ENCODE results near the gene HIBCH. TPM values are rescaled to one million over a fixed set of nuclear protein-coding genes. Genes with fewer than 3 reads are reported as not detected.
"Not testable (repeated sequence)": the region's sequence is repeated elsewhere in the genome, so short reads cannot be mapped to it uniquely, and the experiment has no call there.

Gene HIBCH, protein sequence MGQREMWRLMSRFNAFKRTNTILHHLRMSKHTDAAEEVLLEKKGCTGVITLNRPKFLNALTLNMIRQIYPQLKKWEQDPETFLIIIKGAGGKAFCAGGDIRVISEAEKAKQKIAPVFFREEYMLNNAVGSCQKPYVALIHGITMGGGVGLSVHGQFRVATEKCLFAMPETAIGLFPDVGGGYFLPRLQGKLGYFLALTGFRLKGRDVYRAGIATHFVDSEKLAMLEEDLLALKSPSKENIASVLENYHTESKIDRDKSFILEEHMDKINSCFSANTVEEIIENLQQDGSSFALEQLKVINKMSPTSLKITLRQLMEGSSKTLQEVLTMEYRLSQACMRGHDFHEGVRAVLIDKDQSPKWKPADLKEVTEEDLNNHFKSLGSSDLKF
- polyA plus RNA-seq (2013, experiment 1 of 2; ENCODE audit: insufficient read length) = 14.1 TPM
- 13.1 TPM for polyA plus RNA-seq (2013, experiment 2 of 2; ENCODE audit: insufficient read length)

DNA sequence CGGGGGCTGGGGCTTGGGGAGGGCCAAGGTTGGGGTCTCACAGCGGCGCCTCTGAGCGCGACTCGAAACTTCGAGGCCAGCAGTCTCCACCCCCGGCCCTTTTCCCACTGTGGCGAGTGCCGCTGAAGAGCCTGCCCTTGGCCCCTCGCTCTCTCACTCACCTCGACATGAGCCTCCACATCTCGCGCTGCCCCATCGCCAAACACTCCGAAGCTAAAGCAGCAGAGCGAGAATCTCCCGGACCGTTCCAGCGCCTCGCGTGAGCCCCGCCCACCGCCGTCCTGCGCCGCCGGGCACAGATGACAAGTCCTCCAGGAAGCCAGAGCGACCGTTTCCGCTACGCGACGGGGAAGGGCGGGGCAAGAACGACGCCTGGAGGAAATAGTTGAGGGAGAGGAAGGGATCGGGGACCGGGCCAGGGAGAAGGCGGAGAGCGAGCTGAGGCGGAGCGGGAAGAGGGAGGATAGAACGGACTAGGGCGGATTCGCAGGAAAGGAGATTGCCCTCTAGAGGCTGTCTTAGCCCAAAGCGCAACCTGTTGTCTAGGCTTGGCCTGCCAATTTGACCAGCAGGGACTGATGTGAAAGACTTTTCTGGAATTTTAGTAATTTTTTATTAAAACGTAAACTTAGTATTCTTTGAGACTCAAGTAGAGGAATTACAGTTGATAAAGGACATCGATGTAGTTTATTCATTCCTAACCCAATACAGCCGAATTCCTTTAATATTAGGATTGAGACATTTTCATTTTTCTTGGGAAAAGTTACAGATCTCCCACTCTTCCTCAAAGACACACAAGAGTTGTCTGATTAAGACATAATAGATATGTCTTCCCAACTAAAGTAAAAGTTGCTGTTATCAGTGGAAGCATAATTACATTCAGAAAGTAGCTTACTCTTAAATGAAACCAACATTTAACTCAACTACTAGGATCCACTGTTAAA, at the start of gene HIBCH:
HIBCH (minus strand) TSS at position 272 of the 944 bp plus-strand sequence; CDS start at position 196, 76 bp downstream.
- peak; percentile 100 for DNase-seq

DNA sequence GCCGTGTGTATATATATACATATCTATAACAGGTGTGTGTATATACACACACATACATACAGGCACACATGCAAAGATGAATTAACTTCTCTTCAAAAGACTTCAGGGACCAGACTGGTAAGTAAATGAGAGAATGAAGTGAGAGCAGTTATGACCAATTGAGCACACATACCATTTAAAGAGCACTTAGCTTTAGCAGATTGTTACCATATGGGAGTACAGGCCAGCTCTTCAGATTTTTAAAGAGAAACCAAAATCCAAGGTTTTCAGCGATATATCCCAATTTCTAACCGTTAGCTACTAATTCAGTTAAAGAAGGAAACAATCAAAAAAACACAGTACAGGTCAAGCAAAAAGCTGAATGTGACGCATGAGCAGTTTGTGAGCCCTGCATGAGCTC, 47.5 kb upstream of the HIBCH start:
- DNase-seq = no peak

DNA sequence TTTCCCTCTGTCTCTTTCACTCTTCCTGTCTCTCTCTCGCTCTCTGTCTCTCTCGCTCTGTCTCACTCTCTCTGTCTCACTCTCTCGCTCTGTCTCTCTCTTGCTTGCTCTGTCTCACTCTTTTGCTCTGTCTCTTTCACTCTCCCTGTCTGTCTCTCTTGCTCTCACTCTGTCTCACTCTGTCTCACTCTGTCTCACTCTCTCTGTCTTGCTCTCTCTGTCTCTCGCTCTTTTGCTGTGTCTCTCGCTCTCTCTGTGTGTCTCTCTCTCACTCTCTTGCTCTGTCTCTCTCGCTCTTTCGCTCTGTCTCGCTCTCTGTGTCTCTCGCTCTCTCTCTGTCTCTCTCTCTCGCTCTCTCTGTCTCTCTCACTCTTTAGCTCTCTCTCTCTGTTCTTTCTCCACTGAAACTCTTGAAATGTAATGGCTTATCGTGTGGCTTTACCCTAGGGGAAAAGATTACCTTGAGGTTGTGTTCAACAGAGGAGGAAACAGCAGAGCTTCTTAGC, 46.7 kb upstream of the HIBCH start:
- DNase-seq = no peak

DNA sequence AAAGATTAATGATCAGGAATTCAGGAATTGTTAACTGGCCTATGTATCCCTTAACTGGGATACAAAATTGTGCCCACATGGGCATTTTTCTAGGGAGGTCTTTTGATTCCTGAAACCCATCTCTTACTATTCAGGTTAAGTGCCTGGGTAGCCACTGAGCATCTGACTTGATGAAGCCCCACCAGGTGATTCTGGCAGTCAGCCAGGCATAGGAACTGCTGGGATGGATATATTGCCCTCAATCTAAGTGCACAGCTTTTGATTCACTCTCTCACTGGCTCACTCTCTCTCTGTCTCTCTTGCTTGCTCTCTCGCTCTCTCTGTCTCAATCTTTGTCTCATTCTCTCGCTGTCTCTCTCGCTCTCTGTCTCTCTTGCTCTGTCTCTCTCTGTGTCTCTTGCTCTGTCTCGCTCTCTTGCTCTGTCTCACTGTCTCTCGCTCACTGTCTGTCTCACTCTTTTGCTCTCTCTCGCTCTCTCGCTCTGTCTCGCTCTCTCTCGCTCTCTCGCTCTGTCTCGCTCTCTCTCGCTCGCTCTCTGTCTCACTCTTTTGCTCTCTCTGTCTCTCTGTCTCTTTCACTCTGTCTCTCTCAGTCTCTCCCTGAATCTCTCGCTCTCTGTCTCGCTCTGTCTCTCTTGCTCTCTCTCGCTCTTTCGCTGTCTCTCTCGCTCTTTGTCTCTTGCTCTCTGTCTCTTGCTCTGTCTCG, 46.0 kb upstream of the HIBCH start:
- no peak for DNase-seq

DNA sequence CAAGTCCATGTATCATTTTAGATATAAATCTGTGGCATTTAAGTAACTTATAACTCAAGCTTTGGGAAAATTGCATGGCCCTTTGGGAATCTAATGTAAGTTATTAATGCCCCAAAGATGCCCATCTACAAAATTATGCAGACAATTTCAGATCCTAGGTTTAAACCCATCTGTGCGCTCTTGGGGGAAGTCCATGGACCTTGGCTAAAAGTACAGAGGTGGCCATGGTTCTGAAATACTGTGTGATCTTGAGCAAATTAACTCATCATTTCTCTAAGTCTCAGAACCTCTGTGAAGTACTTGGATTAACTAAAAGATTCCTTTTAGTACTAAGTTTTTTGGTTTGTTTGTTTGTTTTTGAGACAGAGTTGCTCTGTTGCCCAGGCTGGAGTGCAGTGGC, 43.3 kb upstream of the HIBCH start:
- DNase-seq = no peak

DNA sequence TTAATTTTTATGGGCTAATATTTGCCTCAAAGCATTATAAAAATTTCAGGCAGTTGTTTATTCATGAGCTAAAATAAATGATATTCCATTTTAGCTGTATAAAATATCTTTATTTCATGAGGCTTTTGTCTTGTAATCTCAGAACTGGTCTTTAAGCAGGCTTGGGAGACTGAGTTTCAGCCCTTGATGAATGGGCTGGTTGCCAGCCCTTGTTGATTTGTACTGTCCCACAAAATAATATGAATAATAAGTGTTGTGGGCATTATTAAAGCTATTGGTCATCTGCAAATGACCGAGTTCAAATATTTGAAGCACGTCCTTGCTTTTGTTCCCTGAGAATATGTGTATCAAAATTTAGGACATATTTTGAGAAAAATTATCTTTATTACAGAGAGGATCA, 41.9 kb upstream of the HIBCH start:
- DNase-seq = no peak

DNA sequence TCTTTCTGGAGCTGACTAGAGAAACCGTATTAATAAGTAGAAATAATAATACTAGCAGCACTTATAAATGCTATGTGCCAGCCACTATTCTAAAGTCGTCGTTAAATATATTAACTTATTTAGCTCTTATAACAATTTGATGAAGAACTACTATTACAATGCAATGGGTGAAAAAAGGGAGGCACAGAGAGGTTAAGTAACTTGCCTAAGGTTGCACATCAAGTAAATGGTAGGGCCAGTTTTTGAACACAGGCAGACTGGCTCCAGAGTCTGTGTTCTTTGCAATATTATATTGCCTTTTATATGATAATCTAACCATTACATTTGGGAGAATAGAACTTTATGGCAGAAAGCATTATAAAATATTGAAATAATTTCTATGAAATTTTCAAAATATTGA, 41.3 kb upstream of the HIBCH start:
- no peak for DNase-seq

DNA sequence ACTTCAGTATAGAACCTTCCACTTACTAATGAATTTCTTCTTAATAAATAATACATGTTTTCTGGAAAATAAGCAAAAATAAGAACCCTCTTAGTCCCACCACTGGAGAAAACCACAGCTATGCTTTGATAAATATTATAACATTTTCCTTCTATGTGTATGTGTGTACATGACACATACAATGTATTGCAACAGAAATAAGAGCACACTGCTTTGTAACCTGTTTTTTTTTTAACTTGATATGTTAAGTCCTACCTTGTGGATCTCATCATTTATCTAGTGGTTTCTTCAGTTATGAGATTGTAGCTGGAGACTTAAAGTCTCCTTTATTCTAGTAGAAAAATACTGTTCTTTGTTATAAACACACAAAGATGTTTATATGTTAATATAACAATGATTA, 40.9 kb upstream of the HIBCH start:
- DNase-seq = no peak

DNA sequence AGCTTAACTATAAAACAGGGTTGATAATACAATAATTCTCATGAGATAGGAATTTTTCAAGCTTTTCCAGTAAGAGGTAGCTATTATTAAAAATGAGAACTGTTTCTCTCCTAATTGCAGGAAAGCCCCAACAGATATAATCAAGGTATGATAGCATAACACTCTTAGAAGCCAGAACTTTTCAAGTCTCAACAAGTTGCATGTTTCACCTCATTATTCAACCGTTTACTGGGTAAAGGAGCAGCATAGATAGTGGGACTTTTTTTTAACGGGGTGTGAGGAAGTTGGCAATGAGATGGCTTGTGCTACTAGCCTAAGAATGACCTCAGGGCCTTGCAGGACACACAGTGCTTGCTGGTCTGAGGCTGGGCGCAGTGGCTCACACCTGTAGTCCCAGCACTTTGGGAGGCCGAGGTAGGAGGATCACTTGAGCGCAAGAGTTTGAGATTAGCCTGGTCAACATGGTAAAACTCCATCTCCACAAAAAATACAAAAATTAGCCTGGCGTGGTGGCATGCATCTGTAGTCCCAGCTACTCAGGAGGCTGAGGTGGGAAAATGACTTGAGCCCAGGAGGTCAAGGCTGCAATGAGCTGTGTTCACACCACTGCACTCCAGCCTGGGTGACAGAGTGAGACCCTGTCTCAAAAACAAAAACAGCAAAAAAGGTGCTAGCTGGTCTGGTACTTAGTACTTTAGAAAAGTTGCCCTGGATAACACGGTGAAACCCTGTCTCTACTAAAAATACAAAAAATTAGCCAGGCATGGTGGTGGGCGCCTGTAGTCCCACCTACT, 39.2 kb upstream of the HIBCH start:
- DNase-seq = not testable (repeated sequence)

DNA sequence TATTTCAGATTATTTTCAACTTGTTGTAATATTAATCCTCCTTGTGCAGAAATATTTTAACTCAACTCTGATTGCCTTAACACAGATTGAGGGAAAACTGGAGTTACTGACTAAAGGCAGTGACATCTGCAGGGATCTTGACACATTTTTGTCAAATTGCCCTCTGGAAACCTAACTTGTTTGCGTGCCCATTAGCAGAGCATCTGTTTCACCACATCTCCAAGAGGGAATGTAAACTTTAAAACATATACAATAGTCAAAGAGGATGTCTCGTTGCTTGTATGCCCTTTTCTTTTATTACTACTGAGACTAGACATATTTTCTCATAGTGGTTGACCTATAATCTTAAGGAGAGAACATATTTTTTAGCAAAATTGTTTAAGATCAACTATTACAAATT, 38.0 kb upstream of the HIBCH start:
- no peak for DNase-seq

DNA sequence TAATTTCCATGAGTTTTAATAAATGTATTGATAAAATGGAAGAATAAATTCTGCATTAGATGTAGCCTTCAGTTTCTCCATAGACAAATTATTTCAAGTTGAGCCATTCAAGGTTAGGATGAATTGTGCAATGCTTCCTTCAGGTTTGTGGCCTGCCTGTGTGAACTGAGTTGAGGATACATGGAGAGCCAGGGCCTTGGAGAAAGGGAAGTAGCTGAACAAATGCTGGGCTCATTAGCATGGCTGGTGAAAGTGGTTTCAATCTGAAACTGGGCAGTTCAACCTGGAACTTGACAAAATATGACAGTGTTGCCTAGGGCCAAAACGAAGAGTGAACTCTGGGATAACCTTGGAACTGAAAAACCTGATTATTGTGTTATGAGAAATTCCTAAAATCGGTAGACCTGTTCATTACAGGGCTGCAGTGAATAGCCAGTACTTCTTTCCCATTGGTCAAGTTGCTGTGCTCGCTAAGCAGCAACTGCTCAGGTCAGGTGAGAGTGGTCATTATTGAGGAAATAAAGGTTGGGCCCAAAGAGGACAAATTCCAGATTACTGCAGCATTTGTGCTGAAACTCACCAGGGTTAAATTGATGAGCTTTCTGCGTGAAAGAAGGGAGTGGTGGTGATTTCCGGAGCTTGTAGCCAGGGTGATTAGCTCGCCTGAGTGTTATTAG, 36.5 kb upstream of the HIBCH start:
- DNase-seq = no peak

DNA sequence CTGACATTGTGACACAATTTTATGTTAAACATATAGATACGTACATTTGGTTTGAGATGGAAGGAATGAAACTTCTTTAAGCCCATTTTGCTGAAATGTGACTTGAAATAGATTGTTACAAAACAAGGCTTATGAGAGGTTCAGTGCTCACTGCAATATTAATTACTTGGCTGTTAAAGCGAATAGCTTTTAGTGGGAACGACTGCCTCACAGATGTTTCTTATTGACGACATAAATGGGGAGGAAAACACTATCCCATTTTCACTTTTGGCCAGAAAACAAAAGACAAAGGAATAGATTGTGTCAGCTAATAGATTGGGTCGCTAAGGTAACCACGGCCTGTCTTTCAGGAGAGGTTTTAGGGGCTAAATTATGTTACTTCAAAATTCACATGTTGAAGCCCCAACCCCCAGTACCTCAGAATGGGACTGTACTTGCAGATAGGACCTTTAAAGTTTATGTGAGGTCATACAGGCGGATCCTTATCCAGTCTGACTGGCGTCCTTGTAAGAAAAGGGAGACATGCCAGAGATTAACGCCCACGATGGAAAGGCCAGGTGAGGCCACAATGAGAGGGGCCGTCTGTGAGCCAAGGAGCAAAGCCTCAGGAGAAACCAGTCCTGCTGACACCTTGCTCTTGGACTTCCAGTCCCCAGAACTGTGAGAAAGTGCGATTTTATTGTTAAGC, 34.5 kb upstream of the HIBCH start:
- DNase-seq = no peak

DNA sequence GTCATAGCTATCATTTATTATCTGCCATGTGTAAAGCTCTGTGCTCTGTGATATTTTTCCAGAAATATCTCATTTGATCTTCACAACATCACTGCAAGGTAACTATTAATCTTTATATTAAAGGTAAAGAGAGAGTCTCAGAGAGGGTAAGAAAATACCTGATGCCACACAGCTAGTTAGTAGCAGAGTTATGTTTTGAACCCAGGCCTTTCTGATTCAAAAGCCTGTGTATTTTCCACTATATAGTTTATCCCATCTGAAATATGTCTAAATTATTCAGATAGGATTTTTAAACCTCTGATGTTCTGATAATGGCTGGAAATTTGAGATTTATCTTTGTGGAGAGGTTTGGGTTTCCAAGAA, 33.9 kb upstream of the HIBCH start:
- DNase-seq = no peak

DNA sequence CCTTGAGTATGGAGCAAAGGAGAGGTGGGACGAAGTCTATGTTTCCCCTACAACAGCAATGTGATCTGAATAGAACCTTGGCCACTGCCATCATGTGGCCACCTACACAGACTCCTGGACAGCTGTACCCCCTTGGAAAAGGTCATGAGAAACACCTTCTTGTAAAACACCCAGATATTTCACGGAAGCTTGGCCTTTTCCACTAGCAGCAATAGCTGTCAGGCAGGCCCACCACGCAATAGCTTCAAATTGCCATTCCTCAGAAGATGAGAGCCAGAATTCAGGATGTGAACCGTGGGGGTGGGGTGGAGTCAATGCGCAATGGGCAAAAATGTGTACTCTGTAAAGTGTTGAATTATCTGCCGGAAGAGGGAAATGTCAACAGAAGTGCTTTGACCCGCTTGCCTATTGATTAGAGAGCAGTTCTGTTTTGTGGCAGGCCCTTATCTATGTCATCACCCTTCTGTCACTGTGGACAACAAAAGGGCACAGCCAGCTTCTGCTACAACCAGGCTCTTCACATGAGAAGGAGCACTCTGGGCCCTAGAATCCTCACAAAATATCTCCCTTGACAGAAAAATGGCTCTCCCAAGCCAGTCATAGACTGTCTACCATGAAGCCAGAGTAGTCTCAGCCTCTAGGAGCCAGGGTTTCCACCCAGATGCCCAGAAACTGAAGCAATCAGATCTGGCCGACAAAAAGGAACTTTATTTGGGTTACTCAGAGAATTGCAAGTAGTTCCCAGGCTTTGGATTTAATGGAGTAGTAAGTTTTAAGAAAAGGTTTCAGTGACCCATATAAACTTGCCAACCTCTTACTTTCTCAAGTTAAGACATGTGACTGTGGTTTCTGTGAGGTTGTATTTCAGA, 33.3 kb upstream of the HIBCH start:
- no peak for DNase-seq

DNA sequence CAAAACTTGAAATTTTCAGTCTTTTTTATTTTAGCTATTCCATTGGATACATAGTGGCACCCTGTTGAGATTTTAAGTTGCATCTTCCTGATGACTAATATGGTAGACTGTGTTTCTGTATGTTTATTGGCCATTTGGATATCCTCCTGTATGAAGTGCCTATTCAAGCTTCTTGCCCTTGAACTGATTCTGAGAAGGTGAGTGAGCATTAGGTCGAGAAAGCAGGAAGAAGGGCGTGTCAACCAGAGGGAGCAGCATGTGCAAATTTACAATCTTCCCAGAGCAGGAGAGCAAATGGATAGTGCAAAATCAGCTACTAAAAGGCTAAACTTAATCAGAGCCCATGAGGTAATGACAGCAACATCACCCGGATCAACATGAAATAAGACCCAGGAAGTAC, 32.3 kb upstream of the HIBCH start:
- DNase-seq = no peak

DNA sequence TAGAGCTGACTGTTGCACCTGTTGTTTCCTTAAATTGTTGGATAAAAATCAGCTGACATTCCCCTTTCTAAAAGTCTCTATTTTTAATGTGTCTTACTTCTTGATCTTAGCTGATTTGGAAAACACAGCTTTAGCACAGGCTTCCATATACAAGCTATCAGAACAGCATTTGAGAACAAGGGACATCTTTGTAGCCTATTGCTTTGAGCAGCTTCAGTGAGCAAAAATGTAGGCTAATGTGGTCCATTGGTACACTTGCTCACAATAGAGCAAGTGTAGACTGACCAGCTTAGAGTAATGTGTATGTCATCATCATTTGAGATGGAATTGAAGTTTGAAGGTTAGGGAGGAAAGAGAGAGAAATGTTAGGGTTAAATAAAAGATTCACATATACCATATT, 30.7 kb upstream of the HIBCH start:
- DNase-seq = no peak

DNA sequence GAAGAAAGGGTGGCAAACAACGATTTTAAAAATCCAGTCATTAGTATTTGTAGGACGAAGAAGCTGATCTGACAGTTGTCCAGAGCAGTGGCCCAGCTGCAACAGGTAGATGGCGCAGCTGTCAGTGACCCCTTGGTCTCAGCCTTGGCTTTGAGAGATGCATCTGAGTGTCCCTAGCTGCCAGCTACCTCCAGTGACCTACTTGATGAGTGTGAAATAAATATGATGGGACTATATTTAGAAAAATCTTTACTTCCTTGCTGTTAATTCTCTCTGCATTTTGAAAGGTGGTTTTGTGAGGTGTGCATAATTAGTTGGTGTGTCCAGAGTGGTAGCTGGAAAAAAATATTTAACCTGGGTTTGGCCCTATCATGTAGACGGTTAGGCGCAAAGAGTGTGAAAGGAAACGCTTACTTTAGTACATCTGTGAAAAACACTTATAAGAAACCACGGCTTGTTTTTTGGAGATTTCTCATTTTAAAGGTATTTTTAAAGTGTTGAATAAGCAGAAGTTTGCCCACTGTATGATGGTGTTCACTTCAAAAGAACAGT, 24.7 kb upstream of the HIBCH start:
- DNase-seq = no peak

DNA sequence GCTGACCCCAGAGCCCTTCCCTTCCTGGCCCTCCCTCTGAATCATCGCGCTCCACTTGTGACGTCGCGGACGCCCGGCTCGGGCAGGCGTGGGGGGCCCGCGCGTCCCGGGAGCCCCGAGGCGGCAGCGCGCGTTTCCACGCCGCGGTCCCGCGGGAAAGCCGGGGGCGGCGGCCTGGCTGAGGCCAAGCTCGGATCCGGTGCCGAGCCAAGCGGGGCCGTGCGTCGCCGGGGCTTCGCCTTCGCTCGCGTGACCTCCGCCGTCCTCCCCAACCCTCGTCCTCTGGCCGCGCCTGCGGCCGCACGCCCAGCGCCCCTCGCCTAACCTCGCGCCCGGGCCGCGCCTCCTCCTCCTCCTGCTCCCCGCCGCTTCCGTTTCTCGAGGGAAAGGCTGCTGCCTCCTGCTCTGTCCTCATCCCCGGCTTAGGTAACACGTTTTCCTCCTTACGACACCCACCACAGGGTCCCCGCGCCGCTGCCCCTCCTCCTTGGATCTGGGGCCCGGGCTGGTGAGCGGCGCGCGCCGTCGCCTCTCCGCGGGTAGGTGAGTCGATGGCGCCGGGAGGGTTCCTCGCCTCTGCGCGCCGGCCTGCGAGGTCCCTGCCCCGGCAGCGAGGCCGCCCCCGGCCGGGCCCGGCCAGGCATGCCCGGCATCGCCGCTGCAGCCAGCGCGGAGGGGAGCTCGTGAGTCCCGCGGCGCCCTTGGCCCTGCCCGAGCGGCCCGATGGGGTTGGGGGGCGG, 24.1 kb upstream of the HIBCH start, which contains the start of gene INPP1:
INPP1 (plus strand) TSS at position 54 of the 740 bp plus-strand sequence. CDS start 16,514 bp downstream, outside the sequence.
- peak; percentile 69 for DNase-seq
